ENCODE measurements around the gene PTPN2. TPM values are rescaled to one million over a fixed set of nuclear protein-coding genes. Genes with fewer than 3 reads are reported as not detected.

The PTPN2 gene
- total RNA-seq, result 10 to 100 TPM; 47.8 to 79.9 TPM
- 10 to 100 TPM; 51.0 to 77.6 TPM for polyA plus RNA-seq
- long read RNA-seq, donor 1, transcript PTPN2-201 (9 exons, 3,467 nt), result major isoform, 5 of 18 reads
- long read RNA-seq, donor 1, partial matches to known transcripts, result 5 of 18 reads
- long read RNA-seq, donor 1, other reads (novel, unspliced or antisense), result 0 of 18 reads
- long read RNA-seq, donor 2, transcript PTPN2-209 (1 exons, 2,264 nt), result major isoform, 5 of 8 reads
- long read RNA-seq, donor 2, partial matches to known transcripts, result 0 of 8 reads
- long read RNA-seq, donor 2, other reads (novel, unspliced or antisense), result 0 of 8 reads
- long read RNA-seq, donor 3, transcript PTPN2-209 (1 exons, 2,264 nt), result major isoform, 9 of 11 reads
- long read RNA-seq, donor 3, partial matches to known transcripts, result 0 of 11 reads
- long read RNA-seq, donor 3, other reads (novel, unspliced or antisense), result 0 of 11 reads
- long read RNA-seq, donor 4, partial matches to known transcripts, result 0 of 2 reads
- long read RNA-seq, donor 4, other reads (novel, unspliced or antisense), result 0 of 2 reads
- long read RNA-seq, donor 5, transcript PTPN2-209 (1 exons, 2,264 nt), result major isoform, 8 of 17 reads
- long read RNA-seq, donor 5, transcript PTPN2-202 (10 exons, 1,706 nt), result minor isoform, 7 of 17 reads
- long read RNA-seq, donor 5, partial matches to known transcripts, result 0 of 17 reads
- long read RNA-seq, donor 5, other reads (novel, unspliced or antisense), result 0 of 17 reads

- 0 to 1% methylated on average over 50 to 97 of the region's 97 CpGs for WGBS, 2 donors
- peaks cover 0 to 26% (median 13%) of the 10 kb centered on the region in 5 donors for H3K4me1 ChIP-seq (ENCODE audit: control insufficient read depth in 5 of 5, insufficient read depth in 5 of 5, low read length in 5 of 5)
Observed at GRCh38 chr18:12883684-12884405, at the start of gene PTPN2. TSS of gene PTPN2 (minus strand) at chr18:12884237. CDS start at chr18:12884141, 96 bp downstream.

GRCh38 chr18:12933327-12933726 is 49.3 kb upstream of the PTPN2 start:
- Histone ChIP-seq H3K4me1 (ENCODE audit: control insufficient read depth in 5 of 5, insufficient read depth in 5 of 5, low read length in 5 of 5) (peaks cover 0 to 3% (median 0%) of the 10 kb centered on the region in 5 donors), H3K9me3 (ENCODE audit: control insufficient read depth in 4 of 4, insufficient read depth in 3 of 4, low read length in 3 of 4) (no peaks in the 10 kb centered on the region), H3K36me3 (ENCODE audit: control insufficient read depth in 4 of 4, insufficient read depth in 4 of 4, low read length in 4 of 4) (no peaks in the 10 kb centered on the region), H3K9ac (ENCODE audit: insufficient read depth in 1 of 2, low read length in 2 of 2) (no peak overlapping the region), H3K27ac (ENCODE audit: low read depth in 1 of 2, low read length in 1 of 2) (no peak overlapping the region), H3K27me3 (ENCODE audit: control insufficient read depth in 3 of 3, insufficient read depth in 3 of 3, low read length in 2 of 3) (no peaks in the 10 kb centered on the region), H3K4me3 (no peak overlapping the region)
- ATAC-seq (ENCODE audit: insufficient read depth, low FRiP score) (no peak), DNase-seq (no peak)
- no peak for TF ChIP-seq CTCF (IDR thresholded peaks at IDR 0.05; ENCODE audit: control extremely low read depth, extremely low read depth)

More at GRCh38 chr18:12883684-12884405, at the start of gene PTPN2:
- Histone ChIP-seq H3K36me3 (ENCODE audit: control insufficient read depth in 4 of 4, insufficient read depth in 4 of 4, low read length in 4 of 4) (no peaks in the 10 kb centered on the region), H3K9me3 (ENCODE audit: control insufficient read depth in 4 of 4, insufficient read depth in 3 of 4, low read length in 3 of 4) (no peaks in the 10 kb centered on the region), H3K9ac (ENCODE audit: insufficient read depth in 1 of 2, low read length in 2 of 2) (peak within 1 kb of the TSS; percentile 93 to 94), H3K27ac (ENCODE audit: low read depth in 1 of 2, low read length in 1 of 2) (peak within 1 kb of the TSS; percentile 99), H3K27me3 (ENCODE audit: control insufficient read depth in 3 of 3, insufficient read depth in 3 of 3, low read length in 2 of 3) (no peaks in the 10 kb centered on the region), H3K4me3 (peak within 1 kb of the TSS; percentile 88)
- ATAC-seq (ENCODE audit: insufficient read depth, low FRiP score) (peak; percentile 91), DNase-seq (peak; percentile 95 to 98 (median 96))
- TF ChIP-seq CTCF (IDR thresholded peaks at IDR 0.05; ENCODE audit: control extremely low read depth, extremely low read depth), result no peak

GRCh38 chr18:12930908-12931307 is 46.9 kb upstream of the PTPN2 start:
- no peak for TF ChIP-seq CTCF (IDR thresholded peaks at IDR 0.05; ENCODE audit: control extremely low read depth, extremely low read depth)
- peaks cover 0 to 4% (median 0%) of the 10 kb centered on the region in 5 donors for H3K4me1 ChIP-seq (ENCODE audit: control insufficient read depth in 5 of 5, insufficient read depth in 5 of 5, low read length in 5 of 5)
- H3K27me3 ChIP-seq (ENCODE audit: control insufficient read depth in 3 of 3, insufficient read depth in 3 of 3, low read length in 2 of 3), result no peaks in the 10 kb centered on the region
- no peaks in the 10 kb centered on the region for H3K36me3 ChIP-seq (ENCODE audit: control insufficient read depth in 4 of 4, insufficient read depth in 4 of 4, low read length in 4 of 4)
- no peak overlapping the region for H3K27ac ChIP-seq (ENCODE audit: low read depth in 1 of 2, low read length in 1 of 2)
- H3K4me3 ChIP-seq, result no peak overlapping the region
- DNase-seq (no peak), ATAC-seq (ENCODE audit: insufficient read depth, low FRiP score) (no peak)
- H3K9me3 ChIP-seq (ENCODE audit: control insufficient read depth in 4 of 4, insufficient read depth in 3 of 4, low read length in 3 of 4), result no peaks in the 10 kb centered on the region
- no peak overlapping the region for H3K9ac ChIP-seq (ENCODE audit: insufficient read depth in 1 of 2, low read length in 2 of 2)
- 91 to 95% methylated on average over 3 of the region's 3 CpGs for WGBS, 2 donors
